ENCODE data around the gene FYCO1. TPM values are rescaled to one million over a fixed set of nuclear protein-coding genes. Genes with fewer than 3 reads are reported as not detected.
A peak's percentile ranks its signal among the peaks of the same experiment; 100 is the strongest.

FYCO1 gene
- total and polyA plus RNA-seq, 2 experiments from 2014 or later: 7.5 to 23.0 TPM

GRCh38 chr3:45994419-45995235 is 997 bp downstream of the FYCO1 start:
- H3K9me2 ChIP-seq (replicated peaks; ENCODE audit: insufficient read depth): no peaks in the 10 kb centered on the region
- DNase-seq (ENCODE audit: low spot score): peak; percentile 19
- H3K36me3 ChIP-seq (replicated peaks; ENCODE audit: insufficient read depth, low read depth): no peaks in the 10 kb centered on the region
- H2AFZ ChIP-seq: peak overlapping the region; percentile 81
- H3K79me2 ChIP-seq: peaks cover 56% of the 10 kb centered on the region
- no peaks in the 10 kb centered on the region for H3K9me3 ChIP-seq (ENCODE audit: low read depth)
- peak overlapping the region; percentile 95 for H3K4me2 ChIP-seq
- no peak for TF ChIP-seq EZH2 (IDR thresholded peaks at IDR 0.05; ENCODE audit: borderline replicate concordance)
- H3K4me1 ChIP-seq (ENCODE audit: insufficient read depth): peaks cover 15% of the 10 kb centered on the region
- no peaks in the 10 kb centered on the region for H4K20me1 ChIP-seq (ENCODE audit: insufficient read depth, poor library complexity, severe bottlenecking)
- H3K27ac ChIP-seq: peak overlapping the region; percentile 82
- no peaks in the 10 kb centered on the region for H3K27me3 ChIP-seq
- 16% methylated on average over 16 of the region's 16 CpGs for WGBS (ENCODE audit: low lambda C conversion rate, missing lambda C conversion rate)
- H3K4me3 ChIP-seq: peak overlapping the region; percentile 91

GRCh38 chr3:45993421-45994027 is 2.1 kb downstream of the FYCO1 start:
- H3K27me3 ChIP-seq: no peaks in the 10 kb centered on the region
- WGBS (ENCODE audit: low lambda C conversion rate, missing lambda C conversion rate): 85% methylated on average over 3 of the region's 3 CpGs
- H3K4me2 ChIP-seq: peak overlapping the region; percentile 18
- H3K4me3 ChIP-seq: no peak overlapping the region
- TF ChIP-seq EZH2phosphoT487 (IDR thresholded peaks at IDR 0.05; ENCODE audit: low read depth, severe bottlenecking, unreplicated experiment) (no peak), CTCF (IDR thresholded peaks at IDR 0.05; ENCODE audit: poor library complexity) (no peak), EZH2 (IDR thresholded peaks at IDR 0.05; ENCODE audit: borderline replicate concordance) (no peak)
- no peaks in the 10 kb centered on the region for H4K20me1 ChIP-seq (ENCODE audit: insufficient read depth, poor library complexity, severe bottlenecking)
- H3K79me2 ChIP-seq: peaks cover 67% of the 10 kb centered on the region
- DNase-seq (ENCODE audit: low spot score): no peak
- no peak overlapping the region for H2AFZ ChIP-seq
- H3K9me2 ChIP-seq (replicated peaks; ENCODE audit: insufficient read depth): no peaks in the 10 kb centered on the region
- no peaks in the 10 kb centered on the region for H3K36me3 ChIP-seq (replicated peaks; ENCODE audit: insufficient read depth, low read depth)
- H3K27ac ChIP-seq: no peak overlapping the region
- no peaks in the 10 kb centered on the region for H3K9me3 ChIP-seq (ENCODE audit: low read depth)
- peaks cover 24% of the 10 kb centered on the region for H3K4me1 ChIP-seq (ENCODE audit: insufficient read depth)

DNA sequence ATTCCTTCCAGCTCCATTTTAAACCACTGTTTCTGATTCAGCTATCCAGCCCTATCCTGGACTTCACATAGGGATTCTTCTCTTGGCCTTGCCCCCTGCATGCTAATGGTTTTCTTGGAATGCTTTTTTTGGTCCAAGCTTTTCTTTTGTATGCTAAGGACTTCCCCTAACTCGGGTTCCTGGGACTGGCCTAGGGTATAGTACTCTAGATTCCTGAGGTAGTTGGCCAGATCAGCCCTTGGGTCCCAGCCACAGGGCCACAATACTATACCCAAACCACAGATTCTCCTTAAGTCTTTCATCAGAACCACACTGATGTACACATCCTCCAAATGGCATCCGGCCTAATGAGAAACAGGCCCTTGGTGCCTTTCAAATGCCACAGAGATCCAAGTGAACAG is 2.8 kb downstream of the FYCO1 start:
- no peak overlapping the region for H3K27ac ChIP-seq
- H3K4me3 ChIP-seq: no peak overlapping the region
- peaks cover 31% of the 10 kb centered on the region for H3K4me1 ChIP-seq (ENCODE audit: insufficient read depth)
- no peaks in the 10 kb centered on the region for H4K20me1 ChIP-seq (ENCODE audit: insufficient read depth, poor library complexity, severe bottlenecking)
- no peaks in the 10 kb centered on the region for H3K9me3 ChIP-seq (ENCODE audit: low read depth)
- H3K79me2 ChIP-seq: peaks cover 74% of the 10 kb centered on the region
- no peak overlapping the region for H2AFZ ChIP-seq
- H3K9me2 ChIP-seq (replicated peaks; ENCODE audit: insufficient read depth): no peaks in the 10 kb centered on the region
- no peaks in the 10 kb centered on the region for H3K27me3 ChIP-seq
- H3K36me3 ChIP-seq (replicated peaks; ENCODE audit: insufficient read depth, low read depth): no peaks in the 10 kb centered on the region
- H3K4me2 ChIP-seq: no peak overlapping the region
- DNase-seq (ENCODE audit: low spot score): no peak
- TF ChIP-seq EZH2 (IDR thresholded peaks at IDR 0.05; ENCODE audit: borderline replicate concordance) (no peak), CTCF (IDR thresholded peaks at IDR 0.05; ENCODE audit: poor library complexity) (no peak), EZH2phosphoT487 (IDR thresholded peaks at IDR 0.05; ENCODE audit: low read depth, severe bottlenecking, unreplicated experiment) (no peak)
- 85% methylated on average over 2 of the region's 2 CpGs for WGBS (ENCODE audit: low lambda C conversion rate, missing lambda C conversion rate)

- Histone ChIP-seq H3K27ac (no peak overlapping the region), H3K4me3 (no peak overlapping the region), H3K36me3 (replicated peaks; ENCODE audit: insufficient read depth, low read depth) (no peaks in the 10 kb centered on the region), H3K4me2 (no peak overlapping the region), H3K9me2 (replicated peaks; ENCODE audit: insufficient read depth) (no peaks in the 10 kb centered on the region), H3K79me2 (peaks cover 80% of the 10 kb centered on the region), H3K9me3 (ENCODE audit: low read depth) (no peaks in the 10 kb centered on the region), H4K20me1 (ENCODE audit: insufficient read depth, poor library complexity, severe bottlenecking) (no peaks in the 10 kb centered on the region), H2AFZ (no peak overlapping the region), H3K27me3 (no peaks in the 10 kb centered on the region), H3K4me1 (ENCODE audit: insufficient read depth) (peaks cover 37% of the 10 kb centered on the region)
- TF ChIP-seq CTCF (IDR thresholded peaks at IDR 0.05; ENCODE audit: poor library complexity): no peak
- TF ChIP-seq EZH2phosphoT487 (IDR thresholded peaks at IDR 0.05; ENCODE audit: low read depth, severe bottlenecking, unreplicated experiment): no peak
- no peak for TF ChIP-seq EZH2 (IDR thresholded peaks at IDR 0.05; ENCODE audit: borderline replicate concordance)
- DNase-seq (ENCODE audit: low spot score): no peak
- 96% methylated on average over 2 of the region's 2 CpGs for WGBS (ENCODE audit: low lambda C conversion rate, missing lambda C conversion rate)
Observed at GRCh38 chr3:45992133-45992729, 3.4 kb downstream of the FYCO1 start.

Measured in hepatocyte (in vitro differentiated cells).